GM21717 (cell line): ENCODE results near the gene ICE2.

Experiments
- ATAC-seq: cut with Tn5 transposase; IDR thresholded peaks from one replicate; pipeline ENCODE4 v1.9.1; 2021; ENCODE audit warnings: mild to moderate bottlenecking, moderate library complexity; ENCODE audit not compliant: unreplicated experiment

Gene ICE2

GRCh38 chr15:60373327-60373726, 105.6 kb downstream of the ICE2 start:
- ATAC-seq = no peak

GRCh38 chr15:60372756-60373155, 106.2 kb downstream of the ICE2 start:
- ATAC-seq = no peak

- no peak for ATAC-seq
Observed at GRCh38 chr15:60372227-60372626, 106.7 kb downstream of the ICE2 start.

- no peak for ATAC-seq
Observed at GRCh38 chr15:60371175-60372051, 107.5 kb downstream of the ICE2 start.

GRCh38 chr15:60370869-60371136, 108.1 kb downstream of the ICE2 start:
- no peak for ATAC-seq

- no peak for ATAC-seq
Observed at GRCh38 chr15:60370105-60370868, 108.7 kb downstream of the ICE2 start.

- ATAC-seq = no peak
Observed at GRCh38 chr15:60369696-60370095, 109.2 kb downstream of the ICE2 start.
